Hematopoietic multipotent progenitor cell treated with erythropoietin and hydrocortisone succinate and interleukin-3 and kit ligand, for 8 days (in vitro differentiated cells): ENCODE results near the gene HOXA9.
A peak's percentile ranks its signal among the peaks of the same experiment; 100 is the strongest.

ENCODE experiments used
- DNase-seq: peaks from one replicate; pipeline ENCODE4 v3.0.0-alpha.2; 2015

The HOXA9 gene

DNA sequence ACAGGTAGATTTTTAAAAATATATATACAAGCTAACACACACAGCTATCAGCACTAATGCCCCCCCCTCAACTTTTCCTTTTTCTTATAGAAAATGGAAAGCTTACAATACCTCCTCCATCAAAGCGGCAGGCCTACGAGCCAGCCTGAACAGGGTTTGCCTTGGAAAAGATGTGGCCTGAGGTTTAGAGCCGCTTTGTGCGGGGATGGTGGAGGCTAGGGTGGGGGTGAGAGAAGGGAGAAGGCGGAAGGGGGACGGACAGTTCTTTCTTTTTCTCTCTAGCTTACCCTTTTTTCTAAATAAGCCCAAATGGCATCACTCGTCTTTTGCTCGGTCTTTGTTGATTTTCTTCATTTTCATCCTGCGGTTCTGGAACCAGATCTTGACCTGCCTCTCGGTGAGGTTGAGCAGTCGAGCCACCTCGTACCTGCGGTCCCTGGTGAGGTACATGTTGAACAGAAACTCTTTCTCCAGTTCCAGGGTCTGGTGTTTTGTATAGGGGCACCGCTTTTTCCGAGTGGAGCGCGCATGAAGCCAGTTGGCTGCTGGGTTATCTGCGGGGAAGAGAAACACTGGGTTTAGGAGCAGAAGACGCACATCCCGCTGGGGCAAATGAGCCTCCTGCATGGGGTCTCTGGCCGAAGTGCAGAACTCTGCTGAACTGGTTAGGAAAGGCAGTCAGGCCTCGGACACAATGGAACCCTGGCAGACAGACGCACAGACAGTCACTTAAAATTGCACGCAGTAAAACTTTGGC lies 1.9 kb downstream of the HOXA9 start:
- DNase-seq, result no peak

DNA sequence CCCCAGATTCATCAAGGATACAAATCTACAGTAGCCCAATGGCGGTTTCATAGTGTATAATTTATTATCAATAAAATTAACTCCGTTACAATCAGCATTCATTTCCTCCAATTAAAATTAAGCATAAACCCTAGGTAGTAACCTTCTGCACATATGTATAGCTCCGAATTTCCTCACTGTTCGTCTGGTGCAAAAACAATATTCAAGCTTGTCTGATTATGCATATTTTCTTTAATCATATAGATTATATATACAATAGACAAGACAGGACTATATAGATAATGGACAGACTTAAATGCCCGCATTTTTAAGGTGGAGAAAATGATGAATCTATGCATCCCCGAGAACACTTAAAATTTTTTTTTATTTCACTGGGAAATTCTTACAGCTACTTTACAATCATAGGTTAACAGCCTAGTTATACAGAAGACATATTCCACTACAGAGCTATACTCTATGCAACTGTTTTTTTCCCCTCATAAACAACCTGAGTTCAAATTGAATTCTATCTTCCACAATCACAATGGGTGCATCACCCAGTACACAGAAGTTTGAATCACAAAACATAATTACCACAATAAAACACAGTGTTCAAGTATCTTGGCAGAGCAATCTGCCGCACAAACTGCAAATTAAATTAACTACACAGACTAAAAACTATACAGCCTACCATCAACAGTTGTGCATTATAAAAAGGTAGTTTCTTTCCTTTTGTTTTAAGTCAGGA lies 2.6 kb downstream of the HOXA9 start:
- DNase-seq, result no peak

DNA sequence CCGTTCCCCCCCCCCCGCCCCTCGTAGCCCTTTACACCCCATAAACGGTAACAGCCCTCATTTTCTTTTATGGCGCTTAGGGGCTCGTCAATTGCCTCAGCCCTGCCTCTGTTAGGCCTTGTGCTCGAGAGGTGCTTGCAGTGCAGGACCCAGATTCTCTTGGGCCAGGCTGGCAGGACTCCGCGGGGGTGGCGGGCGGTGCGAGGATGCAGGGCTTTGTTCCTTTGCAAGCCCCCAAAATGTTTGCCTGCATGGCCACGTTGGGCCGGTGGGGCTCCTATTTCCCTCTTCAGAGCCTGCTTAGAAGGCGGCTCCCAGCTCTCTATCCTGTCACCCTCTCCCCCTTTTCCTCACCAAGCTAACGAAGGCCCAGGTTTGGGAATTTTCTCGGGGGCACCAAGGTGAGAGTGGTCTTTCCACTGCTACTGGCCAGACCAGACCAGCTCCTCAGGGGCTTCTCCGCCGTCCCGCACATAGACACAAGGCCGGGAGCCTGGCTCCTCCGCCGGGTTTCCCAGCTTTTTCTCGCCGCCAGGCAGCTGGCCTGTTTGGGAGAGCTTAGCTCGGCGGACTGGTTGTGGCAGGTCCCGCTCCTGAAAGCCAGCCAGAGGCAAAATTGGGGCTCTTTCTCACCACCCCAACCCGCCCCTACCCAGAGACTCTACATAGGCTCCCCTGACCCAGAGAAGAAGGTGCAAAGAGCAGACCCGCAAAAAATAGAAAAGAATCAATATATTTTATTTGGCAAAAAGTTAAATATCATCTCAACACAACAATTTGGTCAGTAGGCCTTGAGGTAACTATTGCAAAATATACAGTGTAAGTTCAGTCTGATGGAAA lies 3.4 kb downstream of the HOXA9 start:
- DNase-seq, result no peak

DNA sequence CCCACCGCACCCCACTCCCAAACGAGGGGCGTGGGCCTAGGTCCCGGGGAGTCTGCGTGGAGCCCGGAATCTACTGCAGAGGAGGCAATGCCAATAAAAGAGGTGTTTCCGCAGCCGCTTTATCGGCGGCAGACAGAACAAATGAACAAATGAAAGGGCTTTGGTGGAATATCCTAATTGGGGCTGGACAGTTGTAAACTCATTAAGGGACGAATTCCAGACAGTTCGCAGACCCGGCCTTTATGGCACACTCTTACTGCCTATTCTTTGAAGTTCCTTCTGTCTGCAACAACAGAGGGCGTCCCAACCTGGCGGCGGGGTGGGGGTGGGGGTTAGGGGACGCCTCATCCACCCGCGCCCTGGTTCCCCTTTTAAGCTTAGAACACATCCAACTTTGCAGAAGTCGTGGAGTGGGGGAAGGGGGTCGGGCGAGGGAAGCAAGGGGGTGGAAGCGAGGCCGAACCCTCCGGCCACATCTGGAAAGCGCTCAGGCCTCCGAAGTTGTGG lies 4.1 kb downstream of the HOXA9 start:
- no peak for DNase-seq

DNA sequence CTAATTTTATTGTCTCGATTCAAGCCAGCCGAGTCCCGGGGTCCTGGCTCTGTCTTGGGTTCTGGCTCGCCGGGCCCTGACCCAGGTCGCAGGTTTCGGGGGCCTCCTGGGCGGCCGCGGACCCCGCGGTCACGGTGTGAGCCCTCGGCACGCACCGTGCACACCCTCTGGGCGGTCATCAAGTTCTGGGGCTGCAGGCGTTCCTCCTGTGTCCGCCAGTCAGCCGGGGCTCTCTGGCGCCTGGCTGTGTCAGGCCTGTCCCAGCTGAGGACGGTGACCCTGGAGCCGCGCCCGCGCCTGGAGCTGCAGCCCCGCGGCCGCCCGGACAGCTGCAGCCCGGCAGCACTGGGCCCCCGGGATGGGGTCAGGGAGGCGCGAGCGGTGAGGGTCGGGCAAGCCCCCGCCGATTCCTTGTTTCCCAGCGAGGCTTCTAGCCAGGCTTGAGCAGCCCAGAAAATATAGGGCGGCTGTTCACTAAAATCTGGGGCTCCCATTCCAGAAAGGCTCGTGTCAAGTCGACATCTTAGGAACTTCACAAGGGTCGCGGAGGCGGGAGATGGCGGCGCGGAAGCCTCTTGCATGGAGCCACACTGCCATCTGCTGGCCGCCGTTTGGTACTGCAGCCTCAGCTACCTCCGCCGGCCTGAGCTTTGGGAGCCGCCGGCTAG lies 4.7 kb downstream of the HOXA9 start:
- DNase-seq, result peak; percentile 75

DNA sequence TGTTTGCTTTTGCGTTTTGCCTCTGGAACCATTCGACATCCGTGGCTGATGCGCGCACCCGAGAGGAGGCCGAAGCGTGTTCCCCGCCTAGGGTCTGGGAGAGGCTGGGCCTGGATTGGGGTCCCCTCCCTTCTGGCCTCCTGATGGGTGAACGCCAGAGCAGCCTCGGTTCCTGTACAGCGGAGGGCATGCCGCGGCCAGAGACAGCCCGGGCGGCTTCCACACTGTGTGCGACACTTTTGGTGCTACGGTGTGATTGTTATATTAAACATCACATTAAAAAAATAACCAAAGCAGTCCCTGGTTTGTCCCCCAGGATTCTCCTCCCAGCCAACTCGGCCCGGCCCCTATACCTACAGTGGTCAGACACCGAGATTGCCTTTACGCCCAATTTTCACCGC lies 5.2 kb downstream of the HOXA9 start:
- DNase-seq, result no peak

DNA sequence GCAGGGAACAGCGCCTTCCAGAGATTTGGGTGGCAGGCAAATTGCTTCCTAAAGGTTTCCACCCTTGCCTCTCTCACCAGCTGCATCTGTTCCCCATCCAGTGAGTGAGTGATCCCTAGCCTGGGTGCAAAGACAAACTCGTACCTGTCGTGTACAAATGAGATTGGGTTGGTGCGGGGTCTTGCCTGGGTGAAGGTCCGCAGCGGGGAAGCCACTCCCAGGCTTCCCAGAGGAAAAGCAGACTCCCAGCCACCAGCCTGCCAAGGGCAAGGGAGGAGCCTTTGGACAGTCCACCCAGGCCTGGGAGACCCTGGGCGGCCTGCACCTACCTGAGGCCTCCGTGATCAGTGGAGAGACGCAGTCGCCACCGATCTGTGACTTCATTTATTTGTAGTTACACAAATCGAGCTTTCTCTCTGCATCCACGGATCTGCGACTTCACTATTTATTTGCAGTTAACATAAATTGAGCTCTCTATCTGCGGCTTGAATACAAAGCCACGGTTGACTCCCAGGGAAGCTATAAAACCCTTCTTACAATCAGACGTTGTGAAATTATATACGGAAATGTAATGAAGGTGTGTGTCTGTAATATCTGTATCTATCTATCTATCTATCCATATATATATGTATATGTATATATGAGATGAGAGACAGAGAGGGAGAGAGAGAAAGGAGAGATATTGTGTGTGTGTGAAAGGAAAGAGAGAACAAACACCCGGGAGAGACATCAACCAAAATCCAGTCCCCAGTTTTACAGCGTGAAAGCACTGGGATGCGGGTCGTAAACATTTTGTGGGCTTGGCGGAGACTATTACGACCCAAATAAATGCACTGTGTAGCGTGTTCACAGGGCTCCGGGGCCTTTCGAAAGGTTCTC lies 5.8 kb downstream of the HOXA9 start:
- no peak for DNase-seq

DNA sequence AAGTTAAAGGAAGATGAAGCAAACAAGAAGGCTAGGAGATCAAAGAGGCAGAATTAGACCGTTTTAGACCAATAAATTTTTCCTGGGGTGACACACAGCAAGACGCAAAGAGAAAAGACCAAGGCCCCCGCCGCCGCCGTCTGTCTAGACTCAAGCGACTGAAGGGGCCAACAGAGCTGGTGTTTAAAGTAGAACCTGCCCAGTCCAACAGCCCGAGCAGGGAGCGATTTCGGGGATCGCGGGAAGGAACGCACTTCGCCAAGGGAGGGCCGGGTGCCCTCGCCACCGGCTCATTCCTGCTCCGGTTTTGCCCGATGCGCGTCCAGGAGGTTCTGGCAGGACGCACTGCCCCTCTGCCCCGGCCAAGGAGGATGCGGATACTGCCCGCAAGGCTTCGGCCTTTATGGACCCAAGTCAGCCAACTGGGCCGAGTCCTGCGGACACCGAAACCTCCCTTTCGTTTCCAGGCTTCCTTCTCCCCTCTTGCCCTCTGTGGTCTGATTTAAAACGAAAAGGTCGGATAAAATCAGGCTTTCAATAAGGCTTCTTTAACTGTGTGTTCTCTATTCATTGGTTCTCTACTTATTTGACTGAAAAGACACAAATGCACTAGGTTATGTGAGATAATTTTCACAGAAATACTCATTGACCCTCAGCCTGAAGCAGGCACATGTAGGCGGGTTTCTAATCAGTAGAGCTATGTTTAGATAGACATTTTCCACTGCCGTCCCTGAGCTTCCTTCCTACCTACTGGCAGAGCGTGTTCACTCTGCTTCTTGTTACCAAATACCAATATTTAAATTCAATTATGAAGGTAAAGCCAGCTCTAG lies 6.7 kb downstream of the HOXA9 start:
- DNase-seq, result no peak

DNA sequence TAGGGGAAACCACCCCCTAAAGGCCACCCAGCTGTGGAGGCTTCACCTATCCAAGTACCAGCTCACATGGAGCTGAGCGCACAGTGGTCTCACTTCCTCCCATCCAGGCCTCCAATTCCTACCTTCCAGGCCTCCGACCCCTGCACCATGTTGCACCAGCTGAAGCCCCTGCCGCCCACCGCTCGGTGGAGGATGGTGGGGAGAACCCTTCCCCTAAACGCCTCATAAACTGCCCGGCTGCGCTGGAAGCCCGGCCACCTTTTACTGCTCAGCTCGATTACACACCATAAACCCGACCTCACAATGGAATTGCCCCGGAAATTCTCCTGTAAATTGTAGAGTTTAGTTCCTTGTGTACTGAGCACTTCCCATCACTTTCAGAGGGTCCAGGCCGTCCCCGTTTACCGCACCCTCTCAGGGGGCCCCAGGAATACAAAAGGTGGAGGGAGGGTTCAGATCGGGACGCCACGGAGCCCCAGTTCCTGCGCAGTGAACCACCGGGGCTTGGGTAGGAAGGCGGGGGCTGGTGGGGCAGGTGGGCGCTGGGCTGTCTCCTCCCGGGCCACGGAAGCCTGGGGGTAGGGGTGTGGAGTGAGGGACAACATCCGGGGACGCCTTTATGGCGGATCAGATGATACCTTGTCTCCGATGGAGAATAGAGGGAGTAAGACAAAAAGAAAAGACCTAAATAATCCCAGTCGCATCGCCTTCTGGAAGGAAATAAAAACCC lies 7.5 kb downstream of the HOXA9 start:
- no peak for DNase-seq

DNA sequence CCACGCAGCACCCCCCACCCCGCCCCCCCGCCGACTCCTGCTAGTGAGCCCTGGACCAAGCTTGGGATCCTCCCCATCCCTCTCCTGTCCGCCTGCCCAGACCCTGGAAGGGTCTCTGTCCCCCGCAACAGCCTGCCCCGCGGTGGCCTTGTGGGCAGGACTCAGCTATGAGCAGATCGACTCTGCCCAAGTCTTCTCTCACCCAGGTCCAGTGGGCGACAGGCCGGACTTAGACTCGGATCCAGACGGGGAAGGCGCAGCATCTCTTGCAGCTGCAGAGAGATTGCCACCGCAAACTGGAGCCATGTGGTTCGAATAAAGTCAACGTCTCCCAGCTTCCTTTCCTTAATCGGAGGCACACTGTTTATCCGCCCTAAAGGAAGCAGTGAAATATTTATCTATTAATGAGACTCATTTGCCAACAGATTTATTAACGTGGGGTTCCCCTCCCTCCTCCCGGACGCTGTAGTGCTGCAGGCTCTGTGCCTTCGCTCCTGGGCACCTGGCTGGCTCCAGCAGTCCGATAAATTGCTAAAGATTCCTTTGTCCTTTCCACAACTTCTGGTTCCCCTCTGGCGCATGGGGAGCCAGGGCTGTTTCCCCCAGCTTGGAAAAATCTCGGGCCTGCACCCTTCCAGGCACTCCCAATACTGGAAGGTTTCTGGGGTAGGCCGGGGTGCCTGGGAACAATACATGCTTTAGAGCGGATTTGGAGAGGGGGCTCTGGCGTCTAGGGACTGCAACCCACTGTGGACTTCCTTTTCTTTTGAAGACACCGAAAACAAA lies 8.2 kb downstream of the HOXA9 start:
- no peak for DNase-seq

DNA sequence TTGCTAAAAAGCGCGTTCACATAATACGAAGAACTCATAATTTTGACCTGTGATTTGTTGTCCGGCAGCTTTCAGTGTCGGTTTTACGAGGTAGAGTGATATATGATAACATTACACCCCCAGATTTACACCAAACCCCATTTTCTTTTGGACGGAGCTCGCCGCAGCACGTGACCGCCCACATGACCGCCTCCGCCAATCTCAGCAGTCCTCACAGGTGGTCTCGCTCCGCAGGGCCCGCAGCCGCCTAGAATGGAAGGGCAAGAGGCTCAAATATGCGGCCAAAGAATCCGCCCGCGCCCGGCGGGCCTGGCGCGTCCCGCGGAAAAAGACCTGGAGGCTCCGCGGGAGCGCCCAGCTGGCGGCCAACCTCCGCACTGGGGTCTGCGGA lies 8.8 kb downstream of the HOXA9 start, which contains the start of gene HOXA7:
HOXA7 (minus strand) TSS at position 168 of the 391 bp plus-strand sequence; CDS start at position 38, 130 bp downstream.
- no peak for DNase-seq

DNA sequence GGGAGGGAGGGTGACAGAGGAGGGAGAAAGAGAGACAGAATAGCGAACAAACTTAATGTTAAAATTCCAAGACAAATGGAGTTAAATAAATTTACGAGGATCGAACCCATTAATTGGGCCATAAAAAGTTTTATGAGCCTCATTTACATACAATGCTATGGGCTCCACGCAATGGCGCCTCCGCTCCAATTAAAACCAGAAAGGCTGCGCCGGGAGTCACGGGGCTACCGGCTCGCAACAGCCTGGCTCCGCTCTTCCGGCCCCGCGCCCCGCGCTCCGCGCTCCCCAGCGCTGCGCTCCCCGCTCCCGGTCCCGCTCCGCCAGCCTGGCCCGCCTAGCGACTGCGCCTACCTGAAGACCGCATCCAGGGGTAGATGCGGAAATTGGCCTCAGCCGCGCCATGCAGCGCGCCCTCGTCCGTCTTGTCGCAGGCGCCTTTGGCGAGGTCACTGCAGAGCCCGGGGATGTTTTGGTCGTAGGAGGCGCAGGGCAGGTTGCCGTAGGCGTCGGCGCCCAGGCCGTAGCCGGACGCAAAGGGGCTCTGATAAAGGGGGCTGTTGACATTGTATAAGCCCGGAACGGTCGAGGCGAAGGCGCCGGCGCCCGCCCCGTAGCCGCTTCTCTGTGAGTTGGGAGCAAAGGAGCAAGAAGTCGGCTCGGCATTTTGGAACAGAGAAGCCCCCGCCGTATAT lies 9.4 kb downstream of the HOXA9 start:
- DNase-seq, result no peak

DNA sequence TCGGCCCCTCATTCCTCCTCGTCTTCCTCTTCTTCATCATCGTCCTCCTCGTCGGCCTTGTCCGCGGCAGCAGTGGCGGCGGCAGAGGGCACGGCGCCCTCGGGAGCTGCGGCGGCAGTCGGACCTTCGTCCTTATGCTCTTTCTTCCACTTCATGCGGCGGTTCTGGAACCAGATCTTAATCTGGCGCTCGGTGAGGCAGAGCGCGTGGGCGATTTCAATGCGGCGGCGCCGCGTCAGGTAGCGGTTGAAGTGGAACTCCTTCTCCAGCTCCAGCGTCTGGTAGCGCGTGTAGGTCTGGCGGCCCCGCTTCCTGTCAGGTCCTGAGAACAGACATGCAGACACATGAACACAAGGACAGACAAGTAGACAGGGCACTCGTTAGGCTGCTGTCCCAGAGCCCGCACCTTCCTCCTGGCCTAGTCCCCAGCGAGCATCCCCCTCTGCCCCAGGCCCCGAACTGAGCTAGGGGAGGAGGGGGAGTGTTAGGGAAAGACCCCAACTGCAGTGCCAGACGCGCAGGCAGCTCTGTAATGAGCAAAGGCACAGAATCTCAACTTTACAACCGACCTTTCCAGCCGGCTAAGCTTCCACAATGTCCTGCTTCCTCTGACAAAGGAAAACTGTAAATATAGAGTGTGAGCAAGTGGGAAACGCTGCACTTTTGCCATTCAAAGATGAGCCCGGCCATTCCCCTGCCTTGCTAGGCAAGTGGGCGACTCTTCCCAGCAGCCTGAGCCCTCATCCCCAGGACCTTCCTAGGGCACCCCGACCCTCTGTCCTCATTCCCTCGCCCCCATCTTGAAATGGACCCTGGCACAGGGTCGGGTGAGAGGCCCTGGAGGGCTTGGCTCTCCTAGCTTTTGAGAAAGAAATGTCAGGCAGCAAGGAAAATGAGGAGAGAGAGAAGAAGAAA lies 10.2 kb downstream of the HOXA9 start:
- no peak for DNase-seq

DNA sequence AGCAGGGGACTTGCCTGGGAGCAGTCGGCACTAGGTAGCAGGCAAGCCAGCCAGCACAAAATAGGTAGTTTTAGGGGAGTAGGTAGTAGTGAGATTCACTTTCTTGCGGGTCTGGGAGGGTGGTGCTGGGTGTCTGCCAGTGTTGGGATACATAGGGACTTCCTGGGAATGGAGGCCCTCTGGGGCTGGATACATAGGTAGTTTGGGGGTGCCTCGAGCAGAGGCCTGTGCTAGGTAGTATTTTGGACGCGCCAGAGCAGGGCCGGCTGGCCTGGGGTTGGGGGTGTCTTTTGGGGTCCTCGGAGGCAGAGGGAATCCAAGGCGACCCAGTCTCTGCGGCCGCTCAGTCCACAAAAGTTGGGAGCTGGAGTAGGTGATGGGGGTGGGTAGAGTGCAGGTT lies 11.0 kb downstream of the HOXA9 start:
- no peak for DNase-seq

DNA sequence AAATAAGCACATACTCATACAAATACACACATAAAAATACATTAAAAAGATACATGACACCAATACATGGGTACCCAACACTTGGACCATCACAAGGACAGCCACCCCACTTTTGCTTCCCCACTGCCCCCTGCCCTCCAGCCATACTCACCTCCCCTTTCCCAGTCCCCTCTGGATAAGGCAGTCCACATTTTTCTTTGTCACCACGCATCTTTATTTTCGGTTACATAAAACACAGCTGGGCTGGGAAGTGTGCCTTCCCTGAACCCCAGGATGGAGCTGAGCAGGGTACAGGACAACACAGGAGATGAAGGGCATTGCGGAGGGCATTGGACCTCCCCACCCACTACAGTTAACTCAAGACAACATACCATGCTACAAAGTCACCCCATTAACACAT lies 11.8 kb downstream of the HOXA9 start:
- no peak for DNase-seq

DNA sequence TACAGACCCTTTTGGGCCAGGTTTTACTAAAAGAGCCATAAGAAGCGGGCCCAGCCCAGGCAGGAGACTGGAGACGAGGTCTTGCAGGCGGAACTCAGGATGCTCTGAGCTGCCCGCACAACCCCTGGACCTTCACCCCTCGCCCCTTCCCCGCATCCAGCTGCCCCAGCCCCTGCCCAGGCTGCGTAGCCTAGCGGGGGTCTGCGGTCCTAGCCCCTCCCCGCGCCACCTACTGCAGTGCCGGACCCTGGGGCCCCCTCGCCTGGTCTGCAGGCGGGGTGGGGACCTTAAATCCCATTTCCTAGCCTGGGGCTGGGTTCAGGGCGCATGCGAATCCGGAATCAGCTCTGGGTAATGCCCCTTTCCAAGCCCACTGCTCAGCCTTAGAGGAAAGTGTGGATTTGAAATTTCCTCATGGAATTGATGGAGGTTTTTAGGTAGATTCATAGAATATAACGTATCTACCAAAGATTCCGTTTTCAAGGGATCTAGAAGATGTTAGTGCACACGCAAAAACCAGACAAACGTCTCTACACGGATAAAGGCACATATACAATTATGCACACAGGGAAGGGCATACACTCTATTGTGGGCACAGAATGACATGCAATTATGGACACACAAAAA lies 12.4 kb downstream of the HOXA9 start:
- DNase-seq, result no peak
